KOPT-K1 (cell line): Measurements from ENCODE around the gene LHX3.

Experiments used
- H3K27ac ChIP-seq: fragments of 200-600 bp; sonication (generic); 2 replicates; pipeline ENCODE4 v1.5.1; 2016; ENCODE audit warnings: antibody characterized with exemption, mild to moderate bottlenecking, low read depth, low read length; ENCODE audit not compliant: poor library complexity, severe bottlenecking
- H3K36me3 ChIP-seq: fragments of 200-600 bp; sonication (generic); 2 replicates; pipeline ENCODE4 v1.5.1; 2017; ENCODE audit warnings: antibody characterized with exemption, mild to moderate bottlenecking, low read length, moderate library complexity; ENCODE audit not compliant: insufficient read depth
- H3K9me3 ChIP-seq: fragments of 200-600 bp; sonication (generic); 2 replicates; pipeline ENCODE4 v1.5.1; 2017; ENCODE audit warnings: antibody characterized with exemption, low read length, mild to moderate bottlenecking; ENCODE audit not compliant: insufficient read depth, poor library complexity, severe bottlenecking

Gene LHX3

DNA sequence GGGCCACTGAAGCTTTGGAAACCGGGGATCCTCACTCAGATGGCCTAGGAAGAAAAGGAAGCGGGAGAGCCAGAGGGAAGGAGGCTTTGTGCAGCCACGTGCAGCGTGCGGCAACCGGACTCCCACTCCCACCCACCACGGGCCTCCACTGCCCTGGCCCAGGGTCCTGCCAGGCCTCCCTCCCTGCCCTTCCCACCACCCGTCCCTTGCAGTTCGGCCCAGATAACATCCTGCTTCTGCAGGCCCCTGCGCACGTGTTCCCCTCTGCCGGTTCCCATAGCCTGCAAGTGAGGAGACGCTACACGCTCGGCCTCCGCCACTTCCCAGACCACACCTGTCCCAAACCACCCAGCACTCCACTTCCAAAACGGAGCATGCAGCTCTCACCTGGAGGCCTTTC lies 4.3 kb upstream of the LHX3 start:
- H3K9me3 ChIP-seq: no peaks in the 10 kb centered on the region
- peaks cover 58% of the 10 kb centered on the region for H3K36me3 ChIP-seq
- H3K27ac ChIP-seq: no peak overlapping the region

DNA sequence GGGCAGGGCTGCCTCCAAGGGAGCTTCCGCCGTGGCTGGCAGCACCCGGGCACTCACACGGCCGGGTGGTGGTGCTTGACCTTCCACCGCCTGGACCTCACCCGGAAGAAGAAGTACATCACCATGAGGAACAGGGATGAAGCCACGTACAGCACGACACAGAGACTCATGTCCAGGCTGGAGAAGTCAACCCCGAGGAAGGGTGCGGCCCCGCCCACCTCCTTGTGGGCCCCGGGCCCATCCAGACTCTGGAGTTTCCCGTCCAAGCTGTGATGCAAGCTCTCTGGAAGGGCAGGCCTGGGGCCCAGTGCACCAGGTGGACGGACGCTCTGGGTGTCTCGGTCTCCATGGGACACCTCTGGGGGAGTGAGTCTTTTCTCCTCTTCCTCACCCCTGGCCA lies 3.7 kb upstream of the LHX3 start:
- Histone ChIP-seq H3K27ac (no peak overlapping the region), H3K9me3 (no peaks in the 10 kb centered on the region), H3K36me3 (peaks cover 52% of the 10 kb centered on the region)

GRCh38 chr9:136207616-136208015 lies 2.7 kb upstream of the LHX3 start:
- no peak overlapping the region for H3K27ac ChIP-seq
- no peaks in the 10 kb centered on the region for H3K9me3 ChIP-seq
- H3K36me3 ChIP-seq: peaks cover 42% of the 10 kb centered on the region

DNA sequence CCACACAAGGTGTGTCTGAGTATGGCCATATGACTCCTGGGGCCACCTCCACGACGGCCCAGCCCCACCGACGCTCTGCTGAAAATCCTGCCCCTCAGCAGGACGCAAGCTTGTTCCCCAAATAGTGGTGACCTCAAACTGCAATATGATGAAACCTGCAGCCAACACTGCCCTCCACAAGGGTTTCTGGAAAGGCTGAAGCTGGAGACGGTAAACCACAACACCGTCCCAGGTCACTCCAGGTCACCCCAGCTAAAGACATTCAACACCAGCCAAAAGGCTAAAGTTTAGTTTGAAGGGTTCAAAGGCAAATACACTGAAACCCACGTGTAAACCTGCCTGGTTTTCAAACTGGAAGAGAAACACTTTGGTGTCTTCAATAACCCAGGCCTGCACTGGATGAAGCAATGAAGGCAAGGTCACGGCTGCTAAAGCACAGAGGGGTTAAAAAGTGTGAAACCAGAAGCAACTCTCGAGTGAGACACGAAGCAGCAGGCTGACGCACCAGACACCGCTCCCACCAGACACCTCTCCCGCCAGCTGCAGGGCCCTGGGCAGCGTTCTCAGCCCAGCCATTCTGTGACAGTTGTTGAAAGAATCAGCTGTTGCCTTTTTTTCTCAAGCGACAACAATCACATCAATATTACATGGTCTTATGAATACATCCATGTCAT lies 1.8 kb upstream of the LHX3 start:
- H3K9me3 ChIP-seq: no peaks in the 10 kb centered on the region
- H3K27ac ChIP-seq: no peak overlapping the region
- H3K36me3 ChIP-seq: peaks cover 33% of the 10 kb centered on the region

- no peak overlapping the region for H3K27ac ChIP-seq
- H3K36me3 ChIP-seq: peaks cover 23% of the 10 kb centered on the region
- no peaks in the 10 kb centered on the region for H3K9me3 ChIP-seq
Observed at GRCh38 chr9:136205707-136205992, 722 bp upstream of the LHX3 start.

DNA sequence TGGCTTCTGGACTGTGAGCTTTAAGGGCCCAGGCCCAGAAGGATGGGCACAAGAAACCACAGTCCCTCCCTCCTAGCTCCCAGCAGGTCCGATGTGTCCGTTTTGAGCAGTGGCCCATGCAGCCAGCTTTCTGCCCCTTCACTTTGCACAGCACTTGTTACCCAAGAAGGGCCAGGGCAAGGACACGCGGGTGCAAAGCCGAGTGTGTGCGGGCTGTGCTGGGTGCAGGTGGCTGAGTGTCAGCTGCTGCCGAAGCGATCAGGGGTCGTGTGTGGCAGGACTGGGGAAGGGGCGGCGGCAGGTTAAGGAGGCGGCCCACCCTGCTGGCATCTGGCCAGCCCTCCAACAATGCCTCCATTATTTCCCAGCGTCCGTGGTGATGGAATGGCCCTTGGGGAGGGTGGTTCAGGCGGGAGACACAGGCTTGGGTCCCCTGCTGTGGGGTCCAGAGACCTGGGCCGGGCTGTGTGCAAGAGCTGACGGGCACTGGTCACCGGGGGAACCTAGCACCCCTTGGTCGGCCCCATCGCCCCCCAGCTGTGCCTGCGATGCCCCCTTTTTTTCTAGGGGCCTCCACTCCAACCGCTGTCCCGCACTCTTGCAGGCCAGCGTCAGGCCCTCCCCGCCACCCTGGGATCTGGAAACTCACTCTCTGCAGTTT lies 653 bp downstream of the LHX3 start:
- H3K36me3 ChIP-seq: peaks cover 23% of the 10 kb centered on the region
- no peaks in the 10 kb centered on the region for H3K9me3 ChIP-seq
- H3K27ac ChIP-seq: no peak overlapping the region

DNA sequence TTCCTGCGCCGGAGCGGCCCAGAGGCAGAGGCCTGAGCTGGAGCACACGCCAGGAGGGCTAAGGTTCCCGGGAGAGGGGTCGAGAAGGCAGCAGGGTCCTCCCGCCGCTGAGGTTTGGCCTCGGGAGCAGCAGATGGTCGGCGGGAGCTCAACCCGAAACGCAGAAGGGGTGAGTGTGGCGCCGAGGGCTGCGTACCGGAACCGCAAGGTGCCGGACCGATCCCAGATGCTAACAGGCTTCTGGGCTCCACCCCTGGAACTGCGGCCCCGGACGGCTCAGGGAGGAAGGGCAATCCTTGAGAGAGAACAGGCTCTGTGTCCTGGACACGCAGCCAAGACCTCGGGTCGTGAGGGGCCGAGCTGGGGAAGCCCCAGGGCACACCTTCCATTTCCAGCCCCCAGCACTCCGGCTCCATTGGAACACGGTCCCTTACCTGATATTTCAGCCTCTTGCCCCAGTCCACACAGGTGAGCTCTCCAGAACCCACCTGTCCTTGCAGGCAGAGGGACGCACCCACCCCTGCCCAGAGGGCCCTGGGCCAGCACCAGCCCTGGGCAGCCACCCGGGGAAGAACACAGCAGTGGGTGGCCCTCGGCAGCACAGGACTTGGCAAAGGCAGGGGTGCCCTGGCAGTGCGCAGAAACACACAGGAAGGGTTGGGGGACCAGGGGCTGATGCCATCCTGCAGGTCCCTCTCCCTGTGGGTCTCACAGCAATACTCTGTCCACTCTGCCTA lies 1.4 kb downstream of the LHX3 start:
- no peak overlapping the region for H3K27ac ChIP-seq
- no peaks in the 10 kb centered on the region for H3K9me3 ChIP-seq
- H3K36me3 ChIP-seq: peaks cover 19% of the 10 kb centered on the region

DNA sequence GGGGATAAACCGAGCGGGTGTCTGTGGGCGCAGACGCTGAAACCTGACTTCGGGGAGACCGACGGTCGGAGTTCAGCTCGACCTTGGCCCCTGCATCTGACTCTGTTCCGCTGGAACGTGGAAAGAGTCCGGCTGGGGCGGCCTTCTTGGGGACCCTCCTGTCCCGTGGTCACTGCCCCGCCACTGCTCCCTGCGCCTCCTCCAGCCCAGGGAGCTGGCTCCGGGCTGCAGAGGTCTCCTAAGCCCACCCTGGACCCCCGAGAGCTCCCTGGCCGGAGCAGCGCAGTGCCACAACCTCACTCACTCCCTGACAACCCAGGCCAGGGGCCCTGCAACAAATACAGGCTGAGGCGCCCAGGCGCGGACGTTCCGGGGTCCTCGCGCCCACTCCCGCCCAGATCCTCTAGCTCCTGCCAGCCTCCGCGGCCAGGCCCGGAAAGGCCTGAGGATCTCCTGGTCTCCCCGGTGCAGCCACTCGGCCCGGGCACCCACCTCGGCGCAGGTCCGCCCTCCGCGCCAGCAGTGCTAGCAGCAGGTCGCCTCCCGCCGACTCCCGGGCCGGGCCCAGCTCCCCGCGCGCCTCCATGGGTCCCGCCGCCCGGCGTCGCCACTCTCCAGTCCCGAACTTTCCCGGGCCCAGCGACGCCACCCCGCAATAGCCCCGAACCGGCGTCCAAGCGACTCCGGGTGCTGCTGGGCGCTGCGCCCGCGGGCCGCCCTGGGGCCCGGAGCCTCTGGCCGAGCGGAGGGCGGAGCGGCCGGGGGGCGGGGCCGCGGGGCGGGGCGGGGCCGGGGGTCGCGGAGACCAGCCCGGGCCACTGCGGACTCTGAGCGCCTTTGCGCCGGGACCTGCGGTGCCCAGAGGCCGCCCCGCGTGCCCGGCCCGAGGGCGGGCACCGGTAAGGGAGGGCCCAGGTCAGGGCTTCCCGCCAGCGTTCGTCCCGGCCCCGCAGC lies 2.2 kb downstream of the LHX3 start:
- Histone ChIP-seq H3K36me3 (peaks cover 14% of the 10 kb centered on the region; the same call in 1 of the 2 replicates), H3K9me3 (no peaks in the 10 kb centered on the region), H3K27ac (no peak overlapping the region)

DNA sequence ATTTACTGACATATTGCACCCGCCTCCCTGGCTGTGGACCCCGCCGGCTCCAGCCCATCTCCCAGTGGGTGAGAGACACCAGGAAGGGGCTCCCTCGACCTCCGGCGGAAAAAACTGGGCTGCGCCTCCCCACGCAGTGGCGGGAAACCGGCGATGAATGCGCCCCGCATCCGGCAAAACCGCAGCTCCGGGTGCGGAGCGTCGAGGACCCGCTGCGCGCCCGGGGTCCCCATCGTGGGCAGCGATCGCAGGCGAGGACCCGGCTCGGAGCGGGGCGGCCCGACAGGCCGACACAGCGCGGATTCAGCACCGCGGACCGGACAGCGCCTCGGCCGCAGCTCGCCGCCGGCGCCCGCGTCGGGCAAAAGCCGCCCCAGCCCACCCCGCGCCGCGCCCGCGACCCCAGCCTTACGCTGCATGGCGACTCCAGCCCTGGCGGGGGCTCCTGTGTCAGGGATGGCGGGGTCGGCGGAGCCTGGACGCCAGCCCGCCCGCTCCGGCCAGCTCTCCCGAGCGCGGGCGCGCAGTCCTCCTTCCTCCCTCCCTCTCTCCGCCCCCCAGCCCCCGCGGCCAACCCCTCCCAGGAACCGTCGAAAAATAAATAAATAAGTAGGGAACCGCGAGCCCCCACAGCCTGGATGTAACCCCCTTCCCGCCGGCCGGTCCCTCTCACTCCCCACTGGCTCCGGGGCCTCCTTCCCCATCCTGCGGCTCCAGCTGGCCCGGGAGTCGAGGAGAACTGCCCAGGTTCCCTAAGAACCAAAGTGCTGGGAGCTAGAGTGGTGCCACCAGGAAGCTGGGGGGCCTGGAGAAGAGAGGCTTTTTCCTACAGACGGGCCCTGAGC lies 3.1 kb downstream of the LHX3 start:
- Histone ChIP-seq H3K36me3 (peaks cover 5% of the 10 kb centered on the region; the same call in 1 of the 2 replicates), H3K9me3 (no peaks in the 10 kb centered on the region), H3K27ac (no peak overlapping the region)

DNA sequence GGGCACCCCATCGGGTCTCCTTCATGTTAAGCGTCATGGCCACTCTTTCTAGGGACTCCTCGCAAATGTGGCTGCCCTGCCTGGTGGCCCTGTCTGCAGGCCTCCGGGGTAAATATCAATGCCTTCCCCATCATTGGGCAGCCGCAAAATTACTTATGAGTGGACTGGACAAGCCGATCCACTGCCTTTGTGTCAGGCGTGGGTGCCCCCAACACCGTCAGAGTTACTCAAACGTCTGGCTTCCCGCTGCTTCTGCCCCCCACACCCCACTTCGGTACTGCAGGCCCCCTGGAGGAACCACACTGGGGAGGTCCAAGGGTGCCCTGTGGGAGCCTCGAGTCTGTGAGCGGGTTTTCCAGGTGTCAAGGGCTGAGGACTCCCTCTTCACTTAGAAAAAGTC lies 3.8 kb downstream of the LHX3 start:
- H3K27ac ChIP-seq: no peak overlapping the region
- no peaks in the 10 kb centered on the region; the same call in 1 of the 2 replicates for H3K36me3 ChIP-seq
- H3K9me3 ChIP-seq: no peaks in the 10 kb centered on the region

- no peak overlapping the region for H3K27ac ChIP-seq
- H3K36me3 ChIP-seq: no peaks in the 10 kb centered on the region
- H3K9me3 ChIP-seq: no peaks in the 10 kb centered on the region
Observed at GRCh38 chr9:136200424-136200823, 4.5 kb downstream of the LHX3 start.

GRCh38 chr9:136199391-136200288 lies 5.3 kb downstream of the LHX3 start:
- no peaks in the 10 kb centered on the region for H3K9me3 ChIP-seq
- H3K27ac ChIP-seq: no peak overlapping the region
- no peaks in the 10 kb centered on the region for H3K36me3 ChIP-seq

- Histone ChIP-seq H3K27ac (no peak overlapping the region), H3K9me3 (no peaks in the 10 kb centered on the region), H3K36me3 (no peaks in the 10 kb centered on the region)
Observed at GRCh38 chr9:136198605-136199083, 6.3 kb downstream of the LHX3 start.
